ENCODE results near the gene VWA5A. TPM values are rescaled to one million over a fixed set of nuclear protein-coding genes. Genes with fewer than 3 reads are reported as not detected.

Gene VWA5A
- total RNA-seq, 2 experiments from 2014 or later: 0.38 to 2.1 TPM

GRCh38 chr11:124085583-124085982 is 29.7 kb upstream of the VWA5A start:
- H3K4me2 ChIP-seq (ENCODE audit: low read length): no peak overlapping the region
- H3K9me2 ChIP-seq (ENCODE audit: insufficient read depth, low read length): no peaks in the 10 kb centered on the region
- H3K36me3 ChIP-seq (ENCODE audit: insufficient read depth, low read length): no peaks in the 10 kb centered on the region
- no peak overlapping the region for H3K4me3 ChIP-seq (ENCODE audit: low read depth, low read length, poor library complexity, severe bottlenecking)
- BruUV-seq (replicated peaks): no TSS peak
- H2AFZ ChIP-seq (ENCODE audit: low read length): no peak overlapping the region
- POLR2A ChIA-PET: no interaction called here
- H3K9me3 ChIP-seq (ENCODE audit: low read length): no peaks in the 10 kb centered on the region
- H3K79me2 ChIP-seq (ENCODE audit: insufficient read depth, low read depth, low read length): no peaks in the 10 kb centered on the region
- no peaks in the 10 kb centered on the region for H4K20me1 ChIP-seq (ENCODE audit: insufficient read depth, low read length)
- CTCF ChIA-PET (ENCODE audit: unreplicated experiment): no interaction called here
- no peak for DNase-seq (ENCODE audit: low spot score)
- intact Hi-C loops (cut with micrococcal nuclease; ENCODE audit: unreplicated experiment): no loop called here
- TF ChIP-seq CTCF (conservative IDR thresholded peaks at IDR 0.05; ENCODE audit: low read length): no peak
- no peak overlapping the region for H3K27ac ChIP-seq (ENCODE audit: low read depth, low read length, poor library complexity, severe bottlenecking)
- H3K4me1 ChIP-seq (ENCODE audit: insufficient read depth, low read length, poor library complexity, severe bottlenecking): no peaks in the 10 kb centered on the region

- no peak for TF ChIP-seq EZH2phosphoT487 (IDR thresholded peaks at IDR 0.05; ENCODE audit: borderline replicate concordance, low read depth, low read length)
- TF ChIP-seq CTCF (conservative IDR thresholded peaks at IDR 0.05; ENCODE audit: low read length): no peak
- Histone ChIP-seq H3K27ac (ENCODE audit: low read depth, low read length, poor library complexity, severe bottlenecking) (no peak overlapping the region), H3K9me2 (ENCODE audit: insufficient read depth, low read length) (no peaks in the 10 kb centered on the region), H3K4me2 (ENCODE audit: low read length) (no peak overlapping the region), H3K36me3 (ENCODE audit: insufficient read depth, low read length) (no peaks in the 10 kb centered on the region), H4K20me1 (ENCODE audit: insufficient read depth, low read length) (no peaks in the 10 kb centered on the region), H3K9me3 (ENCODE audit: low read length) (no peaks in the 10 kb centered on the region), H3K79me2 (ENCODE audit: insufficient read depth, low read depth, low read length) (no peaks in the 10 kb centered on the region), H3K4me1 (ENCODE audit: insufficient read depth, low read length, poor library complexity, severe bottlenecking) (no peaks in the 10 kb centered on the region), H2AFZ (ENCODE audit: low read length) (no peak overlapping the region), H3K4me3 (ENCODE audit: low read depth, low read length, poor library complexity, severe bottlenecking) (no peak overlapping the region)
- ChIA-PET CTCF (ENCODE audit: unreplicated experiment) (no interaction called here), POLR2A (no interaction called here)
- intact Hi-C loops (cut with micrococcal nuclease; ENCODE audit: unreplicated experiment): no loop called here
- no peak for DNase-seq (ENCODE audit: low spot score)
- BruUV-seq (replicated peaks): no TSS peak
These were observed 29.0 kb upstream of the VWA5A start for GRCh38 chr11:124085997-124086846.

- Histone ChIP-seq H2AFZ (ENCODE audit: low read length) (no peak overlapping the region), H4K20me1 (ENCODE audit: insufficient read depth, low read length) (no peaks in the 10 kb centered on the region), H3K9me2 (ENCODE audit: insufficient read depth, low read length) (no peaks in the 10 kb centered on the region), H3K79me2 (ENCODE audit: insufficient read depth, low read depth, low read length) (no peaks in the 10 kb centered on the region), H3K4me3 (ENCODE audit: low read depth, low read length, poor library complexity, severe bottlenecking) (no peak overlapping the region), H3K36me3 (ENCODE audit: insufficient read depth, low read length) (no peaks in the 10 kb centered on the region), H3K9me3 (ENCODE audit: low read length) (no peaks in the 10 kb centered on the region), H3K4me1 (ENCODE audit: insufficient read depth, low read length, poor library complexity, severe bottlenecking) (no peaks in the 10 kb centered on the region), H3K27ac (ENCODE audit: low read depth, low read length, poor library complexity, severe bottlenecking) (no peak overlapping the region), H3K4me2 (ENCODE audit: low read length) (no peak overlapping the region)
- no TSS peak for BruUV-seq (replicated peaks)
- intact Hi-C loops (cut with micrococcal nuclease; ENCODE audit: unreplicated experiment): no loop called here
- ChIA-PET POLR2A (no interaction called here), CTCF (ENCODE audit: unreplicated experiment) (no interaction called here)
- DNase-seq (ENCODE audit: low spot score): no peak
- TF ChIP-seq EZH2phosphoT487 (IDR thresholded peaks at IDR 0.05; ENCODE audit: borderline replicate concordance, low read depth, low read length): no peak
- TF ChIP-seq CTCF (conservative IDR thresholded peaks at IDR 0.05; ENCODE audit: low read length): no peak
These were observed 24.3 kb upstream of the VWA5A start for GRCh38 chr11:124090996-124091395.
